ENCODE data around the gene PRDM15. TPM values are rescaled to one million over a fixed set of nuclear protein-coding genes. Genes with fewer than 3 reads are reported as not detected.

PRDM15 gene
- total RNA-seq, 1 experiment from 2014 or later: 3.0 TPM

GRCh38 chr21:41750532-41751151 is 128.5 kb downstream of the PRDM15 start:
- H3K4me3 ChIP-seq (ENCODE audit: low read length): no peak overlapping the region
- no peaks in the 10 kb centered on the region for H3K79me2 ChIP-seq (ENCODE audit: low read length)
- H3K9me3 ChIP-seq (ENCODE audit: low read length): no peaks in the 10 kb centered on the region
- H3K9me2 ChIP-seq (replicated peaks; ENCODE audit: insufficient read depth, low read length): no peaks in the 10 kb centered on the region
- H4K20me1 ChIP-seq (ENCODE audit: insufficient read depth, low read depth, low read length): no peaks in the 10 kb centered on the region
- H3K4me2 ChIP-seq (ENCODE audit: low read depth, low read length, poor library complexity, severe bottlenecking): no peak overlapping the region
- no peak for DNase-seq
- H3K36me3 ChIP-seq (ENCODE audit: insufficient read depth, low read length): no peaks in the 10 kb centered on the region
- H3K27me3 ChIP-seq (ENCODE audit: low read length): no peaks in the 10 kb centered on the region
- H2AFZ ChIP-seq (ENCODE audit: low read length): no peak overlapping the region
- H3K9ac ChIP-seq (ENCODE audit: low read length): no peak overlapping the region
- H3K4me1 ChIP-seq (ENCODE audit: low read length): no peaks in the 10 kb centered on the region
- no peak overlapping the region for H3K27ac ChIP-seq (ENCODE audit: low read length)

- no peaks in the 10 kb centered on the region for H3K9me2 ChIP-seq (replicated peaks; ENCODE audit: insufficient read depth, low read length)
- no peaks in the 10 kb centered on the region for H3K27me3 ChIP-seq (ENCODE audit: low read length)
- H3K4me1 ChIP-seq (ENCODE audit: low read length): no peaks in the 10 kb centered on the region
- no peak overlapping the region for H2AFZ ChIP-seq (ENCODE audit: low read length)
- no peak overlapping the region for H3K4me3 ChIP-seq (ENCODE audit: low read length)
- H3K27ac ChIP-seq (ENCODE audit: low read length): no peak overlapping the region
- no peak for DNase-seq
- no peak overlapping the region for H3K4me2 ChIP-seq (ENCODE audit: low read depth, low read length, poor library complexity, severe bottlenecking)
- H3K36me3 ChIP-seq (ENCODE audit: insufficient read depth, low read length): no peaks in the 10 kb centered on the region
- H3K79me2 ChIP-seq (ENCODE audit: low read length): no peaks in the 10 kb centered on the region
- H3K9me3 ChIP-seq (ENCODE audit: low read length): no peaks in the 10 kb centered on the region
- no peak overlapping the region for H3K9ac ChIP-seq (ENCODE audit: low read length)
- no peaks in the 10 kb centered on the region for H4K20me1 ChIP-seq (ENCODE audit: insufficient read depth, low read depth, low read length)
Measured at GRCh38 chr21:41750051-41750450, 129.1 kb downstream of the PRDM15 start.

- Histone ChIP-seq H3K4me2 (ENCODE audit: low read depth, low read length, poor library complexity, severe bottlenecking) (no peak overlapping the region), H3K27ac (ENCODE audit: low read length) (no peak overlapping the region), H3K9me2 (replicated peaks; ENCODE audit: insufficient read depth, low read length) (no peaks in the 10 kb centered on the region), H4K20me1 (ENCODE audit: insufficient read depth, low read depth, low read length) (no peaks in the 10 kb centered on the region), H3K36me3 (ENCODE audit: insufficient read depth, low read length) (no peaks in the 10 kb centered on the region), H2AFZ (ENCODE audit: low read length) (no peak overlapping the region), H3K9me3 (ENCODE audit: low read length) (no peaks in the 10 kb centered on the region), H3K4me1 (ENCODE audit: low read length) (no peaks in the 10 kb centered on the region), H3K9ac (ENCODE audit: low read length) (no peak overlapping the region), H3K79me2 (ENCODE audit: low read length) (no peaks in the 10 kb centered on the region), H3K27me3 (ENCODE audit: low read length) (no peaks in the 10 kb centered on the region), H3K4me3 (ENCODE audit: low read length) (no peak overlapping the region)
- DNase-seq: no peak
Measured at GRCh38 chr21:41749286-41749685, 129.9 kb downstream of the PRDM15 start.

Small RNA genes lying within 50 kb of the gene (small RNA-seq; reads per million reads assigned to genes)
- not detected for gene RF00334

Other genes with a start within 250 kb of the PRDM15 start
- not detected in 2 replicates for gene RIPK4, start 112.3 kb downstream of the PRDM15 start, total RNA-seq (2014; rRNA removed; shearing (Covaris generic); ENCODE audit: low replicate concordance)
- gene C2CD2, start 74.7 kb upstream of the PRDM15 start, total RNA-seq (2014; rRNA removed; shearing (Covaris generic); ENCODE audit: low replicate concordance): 0.07 TPM in 1 of 2 replicates, not detected in the other
- gene ZBTB21, start 131.0 kb upstream of the PRDM15 start, total RNA-seq (2014; rRNA removed; shearing (Covaris generic); ENCODE audit: low replicate concordance): 1.2 and 2.8 TPM in 2 replicates
- gene UMODL1, start 192.0 kb upstream of the PRDM15 start, total RNA-seq (2014; rRNA removed; shearing (Covaris generic); ENCODE audit: low replicate concordance): 2.3 and 2.5 TPM in 2 replicates